CMK (cell line): ENCODE data around the gene BRICD5.

Experiments
- DNase-seq: peaks from one replicate; pipeline ENCODE4 v3.0.0-alpha.2; 2010; ENCODE audit warnings: low read depth

Gene BRICD5

DNA sequence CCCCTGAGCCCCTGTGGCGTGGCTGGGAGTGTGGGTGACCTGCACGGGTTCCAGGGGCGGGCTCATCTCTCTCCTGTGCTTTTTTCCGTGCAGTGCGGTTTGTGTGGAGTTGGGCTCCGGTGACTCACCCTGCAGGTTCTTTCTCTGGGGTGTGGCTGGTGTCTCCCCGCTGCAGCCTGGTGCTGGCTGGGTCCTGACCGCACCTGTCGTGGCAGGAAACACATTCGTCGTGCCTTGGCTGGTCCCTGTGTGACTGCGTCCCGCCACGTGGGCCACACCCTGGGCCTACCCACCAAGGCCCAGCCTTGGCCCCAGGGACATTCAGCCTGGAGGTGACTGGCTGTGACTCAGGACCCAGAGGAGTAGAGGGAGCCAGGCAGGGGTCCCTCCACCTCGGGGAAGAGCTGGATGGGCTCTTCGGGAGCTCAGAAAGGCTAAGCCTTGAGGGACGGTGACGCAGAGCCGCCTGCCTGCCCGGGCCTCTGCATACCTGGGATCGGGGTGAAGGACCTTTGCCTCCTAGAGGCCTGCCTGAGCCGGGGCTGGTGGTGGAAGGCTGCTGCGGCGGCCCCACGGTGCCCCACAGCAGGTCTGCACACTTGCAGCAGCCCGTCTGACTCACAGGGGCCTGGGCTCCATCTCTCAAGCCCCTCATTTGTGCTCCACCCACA is 47.3 kb downstream of the BRICD5 start:
- DNase-seq: no peak

DNA sequence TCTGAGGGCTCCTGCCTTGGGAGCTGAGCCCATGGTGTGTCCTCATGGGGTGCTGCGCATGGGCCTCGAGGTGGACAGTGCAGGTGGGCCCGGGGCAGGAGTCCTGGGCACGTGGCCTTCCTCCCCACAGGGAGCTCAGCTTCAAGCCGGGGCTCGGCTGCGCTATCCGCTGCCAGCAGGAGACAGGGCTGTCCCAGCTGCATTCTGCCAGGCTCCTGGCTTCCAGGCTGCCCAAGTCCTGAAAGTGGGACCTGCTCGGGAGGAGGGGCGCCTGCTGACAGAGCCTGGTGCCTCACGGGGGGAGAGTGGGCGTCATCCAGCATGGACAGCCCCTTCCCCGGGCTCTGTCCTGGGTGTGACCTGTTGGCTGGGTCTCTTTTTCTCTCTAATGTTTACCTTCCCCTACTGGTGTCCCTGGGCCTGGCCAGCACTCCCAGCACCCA is 48.0 kb downstream of the BRICD5 start:
- DNase-seq: no peak

DNA sequence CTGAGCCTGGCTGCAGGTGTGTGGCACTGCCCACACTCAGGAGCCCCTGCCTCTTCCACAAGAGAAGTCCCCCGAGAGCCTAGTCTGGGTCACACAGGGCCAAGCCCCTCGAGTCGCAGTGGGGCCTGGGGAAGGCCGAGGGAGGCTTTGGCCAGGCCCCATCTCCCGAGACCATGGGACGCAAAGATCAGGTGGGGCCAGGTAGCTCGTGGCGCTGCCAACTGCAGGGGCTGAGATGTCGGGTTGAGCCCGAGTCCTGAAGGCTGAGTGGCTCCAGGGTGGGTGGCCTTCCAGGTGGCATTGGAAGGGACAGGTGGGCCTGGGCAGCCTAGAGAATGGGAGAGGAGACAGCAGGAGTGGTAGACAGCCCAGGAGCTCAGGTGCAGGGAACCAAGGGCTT is 48.8 kb downstream of the BRICD5 start:
- no peak for DNase-seq

DNA sequence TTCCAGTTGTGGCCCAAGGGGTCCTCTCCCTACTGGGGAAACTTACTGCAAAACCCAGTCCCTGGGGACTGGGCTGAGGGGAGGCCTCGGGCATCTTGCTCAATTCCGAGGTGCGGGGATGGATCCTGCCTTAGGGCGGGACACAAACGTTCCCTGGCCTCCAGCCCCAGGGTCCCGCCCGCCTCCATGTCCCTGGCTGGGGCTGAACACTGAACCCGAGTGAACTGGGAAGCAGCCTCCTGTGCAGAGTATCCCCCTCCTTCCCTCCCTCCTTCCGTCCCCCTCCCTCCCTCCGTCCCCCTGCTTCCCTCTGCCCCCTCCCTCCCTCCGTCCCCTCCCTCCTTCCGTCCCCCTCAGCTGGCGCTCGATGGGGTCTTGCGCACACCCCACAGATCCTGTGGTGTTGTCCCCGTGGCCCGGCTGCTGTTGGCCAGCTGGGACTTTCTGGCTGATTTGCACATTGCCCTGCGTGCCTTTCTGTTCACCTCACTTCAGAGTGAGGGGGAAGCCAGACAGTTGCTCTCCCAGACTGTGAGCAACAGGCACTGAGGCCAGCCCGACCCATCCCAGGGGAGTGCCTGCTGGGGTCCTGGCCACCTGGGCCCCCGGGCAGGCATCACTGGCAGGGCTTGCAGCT is 49.6 kb downstream of the BRICD5 start:
- no peak for DNase-seq
